Activated CD8-positive, alpha-beta memory T cell treated with anti-CD3 and anti-CD28 coated beads for 36 hours (primary cell): ENCODE data around the gene RRBP1. TPM values are rescaled to one million over a fixed set of nuclear protein-coding genes. Genes with fewer than 3 reads are reported as not detected.
"Not testable (repeated sequence)": the region's sequence is repeated elsewhere in the genome, so short reads cannot be mapped to it uniquely, and the experiment has no call there.

ENCODE experiments used
- CTCF ChIA-PET: fragments of 350-600 bp; sonication (Branson Sonifier 250); formaldehyde crosslinking; loops from one replicate; lab custom pipeline; 2021; ENCODE audit warnings: antibody characterized with exemption; lab: Charles Lee
- POLR2A ChIA-PET: fragments of 350-600 bp; sonication (Branson Sonifier 250); formaldehyde crosslinking; loops from one replicate; lab custom pipeline; 2021; ENCODE audit warnings: antibody characterized with exemption; lab: Charles Lee
- total RNA-seq, 2 experiments: library from RNA; stranded (reverse); gene quantifications; one replicate each; pipeline ENCODE4 v1.2.3, GENCODE V29; 2021

The RRBP1 gene
- total RNA-seq, 2 experiments from 2014 or later = 29.0 to 29.7 TPM

GRCh38 chr20:17709361-17710293 is 27.6 kb upstream of the RRBP1 start:
- CTCF ChIA-PET = interaction anchor here (0.8 kb wide), 1 partner anchor 27 kb away, joined by 3 read pairs; no protein-coding TSS in a partner anchor

GRCh38 chr20:17708675-17709360 is 26.8 kb upstream of the RRBP1 start:
- POLR2A ChIA-PET = no interaction called here
- CTCF ChIA-PET = interaction anchor here (0.8 kb wide), 1 partner anchor 26 kb away, joined by 3 read pairs; no protein-coding TSS in a partner anchor

More at GRCh38 chr20:17709361-17710293, 27.6 kb upstream of the RRBP1 start:
- POLR2A ChIA-PET = no interaction called here

GRCh38 chr20:17707951-17708350 is 25.9 kb upstream of the RRBP1 start:
- POLR2A ChIA-PET, CTCF ChIA-PET: not testable (repeated sequence)

- CTCF ChIA-PET = no interaction called here
- POLR2A ChIA-PET = no interaction called here
Observed at GRCh38 chr20:17706632-17707031, 24.6 kb upstream of the RRBP1 start.

- CTCF ChIA-PET = no interaction called here
- POLR2A ChIA-PET = no interaction called here
Observed at GRCh38 chr20:17705916-17706315, 23.9 kb upstream of the RRBP1 start.

GRCh38 chr20:17704589-17705317 is 22.7 kb upstream of the RRBP1 start:
- ChIA-PET CTCF (no interaction called here), POLR2A (no interaction called here)

- ChIA-PET CTCF (interaction anchor here (0.6 kb wide), 1 partner anchor 264 kb away, joined by 3 read pairs; no protein-coding TSS in a partner anchor), POLR2A (no interaction called here)
Observed at GRCh38 chr20:17701826-17702225, 19.8 kb upstream of the RRBP1 start.

- CTCF ChIA-PET = no interaction called here
- POLR2A ChIA-PET = no interaction called here
Observed at GRCh38 chr20:17700637-17701036, 18.6 kb upstream of the RRBP1 start.

- ChIA-PET CTCF (no interaction called here), POLR2A (no interaction called here)
Observed at GRCh38 chr20:17699931-17700351, 17.9 kb upstream of the RRBP1 start, which contains the start of gene BANF2. Gene BANF2, plus strand, starts transcription at chr20:17699966. Its CDS starts 25,060 bp downstream, at chr20:17725026.

GRCh38 chr20:17698384-17698783 is 16.3 kb upstream of the RRBP1 start:
- POLR2A ChIA-PET = no interaction called here
- CTCF ChIA-PET = no interaction called here

GRCh38 chr20:17697171-17697570 is 15.1 kb upstream of the RRBP1 start:
- POLR2A ChIA-PET = no interaction called here
- CTCF ChIA-PET = no interaction called here

- POLR2A ChIA-PET = no interaction called here
- CTCF ChIA-PET = no interaction called here
Observed at GRCh38 chr20:17696287-17696686, 14.2 kb upstream of the RRBP1 start.

GRCh38 chr20:17694767-17695166 is 12.7 kb upstream of the RRBP1 start:
- CTCF ChIA-PET = no interaction called here
- POLR2A ChIA-PET = no interaction called here

- POLR2A ChIA-PET = no interaction called here
Observed at GRCh38 chr20:17693444-17694001, 11.5 kb upstream of the RRBP1 start.

GRCh38 chr20:17691758-17692157 is 9.7 kb upstream of the RRBP1 start:
- ChIA-PET POLR2A (no interaction called here), CTCF (interaction anchor here (1.8 kb wide), 1 partner anchor 9 kb away, joined by 8 read pairs; the partner anchor contains the start of gene RRBP1)

More at GRCh38 chr20:17693444-17694001, 11.5 kb upstream of the RRBP1 start:
- CTCF ChIA-PET = no interaction called here

GRCh38 chr20:17690144-17690543 is 8.1 kb upstream of the RRBP1 start:
- POLR2A ChIA-PET = no interaction called here
- CTCF ChIA-PET = no interaction called here

GRCh38 chr20:17688965-17689364 is 6.9 kb upstream of the RRBP1 start:
- CTCF ChIA-PET = no interaction called here
- POLR2A ChIA-PET = no interaction called here

GRCh38 chr20:17687800-17688199 is 5.8 kb upstream of the RRBP1 start:
- ChIA-PET CTCF (no interaction called here), POLR2A (no interaction called here)

- ChIA-PET POLR2A (no interaction called here), CTCF (no interaction called here)
Observed at GRCh38 chr20:17685168-17685567, 3.1 kb upstream of the RRBP1 start.
